ENCODE data around the gene RABGAP1L. TPM values are rescaled to one million over a fixed set of nuclear protein-coding genes. Genes with fewer than 3 reads are reported as not detected.

The RABGAP1L gene
- total RNA-seq, 1 donor from 2014 or later: 46.0 TPM

DNA sequence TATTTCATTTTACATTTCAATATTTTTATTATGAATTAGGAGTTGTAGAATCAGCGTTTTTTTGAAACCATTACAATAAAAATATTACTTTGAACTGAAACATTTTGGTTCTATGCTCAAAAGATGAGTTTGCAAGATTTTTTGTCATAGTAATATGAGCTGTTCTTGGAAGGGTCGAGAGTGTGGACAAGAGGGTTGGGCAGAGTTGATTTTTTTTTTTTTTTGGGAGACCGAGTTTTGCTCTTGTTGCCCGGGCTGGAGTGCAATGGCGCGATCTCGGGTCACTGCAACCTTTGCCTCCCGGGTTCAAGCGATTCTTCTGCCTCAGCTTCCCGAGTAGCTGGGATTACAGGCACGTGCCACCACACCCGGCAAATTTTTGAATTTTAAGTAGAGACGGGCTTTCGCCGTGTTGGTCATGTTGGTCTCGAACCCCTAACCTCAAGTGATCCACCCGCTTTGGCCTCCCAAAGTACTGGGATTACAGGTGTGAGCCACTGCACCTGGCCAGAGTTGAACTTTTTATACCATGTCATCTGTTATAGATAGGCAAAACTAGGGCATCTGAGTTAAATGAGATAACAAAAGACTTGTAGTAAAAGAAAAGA lies 843.7 kb downstream of the RABGAP1L start:
- H3K9ac ChIP-seq: no peak overlapping the region
- no peak for DNase-seq (ENCODE audit: low spot score)
- no peak overlapping the region for H2AFZ ChIP-seq (replicated peaks)
- H3F3A ChIP-seq (ENCODE audit: low read depth): peaks cover 9% of the 10 kb centered on the region
- H3K4me3 ChIP-seq: no peak overlapping the region
- no peak overlapping the region for H3K27ac Mint-ChIP-seq
- H3K79me2 ChIP-seq (ENCODE audit: low read depth): peaks cover 84% of the 10 kb centered on the region
- no peaks in the 10 kb centered on the region for H3K27me3 ChIP-seq
- H4K20me1 ChIP-seq (ENCODE audit: low read depth): peaks cover 38% of the 10 kb centered on the region
- H3K27ac ChIP-seq: no peak overlapping the region
- H3K36me3 Mint-ChIP-seq: peaks cover 15% of the 10 kb centered on the region
- TF ChIP-seq, protein P1, sequence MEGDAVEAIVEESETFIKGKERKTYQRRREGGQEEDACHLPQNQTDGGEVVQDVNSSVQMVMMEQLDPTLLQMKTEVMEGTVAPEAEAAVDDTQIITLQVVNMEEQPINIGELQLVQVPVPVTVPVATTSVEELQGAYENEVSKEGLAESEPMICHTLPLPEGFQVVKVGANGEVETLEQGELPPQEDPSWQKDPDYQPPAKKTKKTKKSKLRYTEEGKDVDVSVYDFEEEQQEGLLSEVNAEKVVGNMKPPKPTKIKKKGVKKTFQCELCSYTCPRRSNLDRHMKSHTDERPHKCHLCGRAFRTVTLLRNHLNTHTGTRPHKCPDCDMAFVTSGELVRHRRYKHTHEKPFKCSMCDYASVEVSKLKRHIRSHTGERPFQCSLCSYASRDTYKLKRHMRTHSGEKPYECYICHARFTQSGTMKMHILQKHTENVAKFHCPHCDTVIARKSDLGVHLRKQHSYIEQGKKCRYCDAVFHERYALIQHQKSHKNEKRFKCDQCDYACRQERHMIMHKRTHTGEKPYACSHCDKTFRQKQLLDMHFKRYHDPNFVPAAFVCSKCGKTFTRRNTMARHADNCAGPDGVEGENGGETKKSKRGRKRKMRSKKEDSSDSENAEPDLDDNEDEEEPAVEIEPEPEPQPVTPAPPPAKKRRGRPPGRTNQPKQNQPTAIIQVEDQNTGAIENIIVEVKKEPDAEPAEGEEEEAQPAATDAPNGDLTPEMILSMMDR (IDR thresholded peaks at IDR 0.05): no peak
- TF ChIP-seq EZH2 (IDR thresholded peaks at IDR 0.05) (no peak), EZH2phosphoT487 (IDR thresholded peaks at IDR 0.05) (no peak)
- peaks cover 12% of the 10 kb centered on the region for H3K36me3 ChIP-seq
- H3K27me3 Mint-ChIP-seq (ENCODE audit: insufficient read depth, low read depth): no peaks in the 10 kb centered on the region
- H3K4me1 ChIP-seq: peaks cover 20% of the 10 kb centered on the region
- peak overlapping the region; percentile 88 for H3K4me2 ChIP-seq
- H3K4me1 Mint-ChIP-seq: peaks cover 25% of the 10 kb centered on the region
- no peak overlapping the region for H3K4me3 Mint-ChIP-seq
- no peaks in the 10 kb centered on the region for H3K9me3 ChIP-seq (ENCODE audit: low read depth)
- no peaks in the 10 kb centered on the region for H3K9me3 Mint-ChIP-seq

DNA sequence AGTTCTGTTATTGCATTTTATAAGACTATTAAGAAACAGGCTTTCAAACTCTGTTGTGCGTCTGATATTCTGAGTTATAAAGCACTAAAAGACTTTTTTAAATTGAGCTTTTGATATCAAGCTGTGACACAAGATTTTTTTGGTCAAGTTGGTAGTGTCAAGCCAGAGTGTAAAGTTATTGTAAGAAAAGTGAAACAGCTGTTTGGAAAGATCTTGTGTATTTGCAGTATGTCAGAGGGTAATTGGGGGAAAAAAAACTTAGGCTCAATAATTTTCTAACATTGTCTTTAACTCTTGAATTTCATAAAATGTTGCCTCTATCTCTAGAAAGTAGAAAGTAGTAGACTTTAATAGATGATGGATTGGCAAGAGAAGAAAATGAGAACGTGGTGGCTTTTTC lies 844.2 kb downstream of the RABGAP1L start:
- no peaks in the 10 kb centered on the region for H3K27me3 ChIP-seq
- no peak for TF ChIP-seq EZH2 (IDR thresholded peaks at IDR 0.05)
- TF ChIP-seq, protein P1 (IDR thresholded peaks at IDR 0.05): no peak
- TF ChIP-seq EZH2phosphoT487 (IDR thresholded peaks at IDR 0.05): no peak
- peaks cover 41% of the 10 kb centered on the region for H4K20me1 ChIP-seq (ENCODE audit: low read depth)
- H3K4me1 Mint-ChIP-seq: peaks cover 25% of the 10 kb centered on the region
- H3K79me2 ChIP-seq (ENCODE audit: low read depth): peaks cover 86% of the 10 kb centered on the region
- no peak overlapping the region for H3K27ac ChIP-seq
- peak overlapping the region; percentile 3 for H3K4me2 ChIP-seq
- peaks cover 9% of the 10 kb centered on the region for H3F3A ChIP-seq (ENCODE audit: low read depth)
- no peaks in the 10 kb centered on the region for H3K9me3 ChIP-seq (ENCODE audit: low read depth)
- no peak overlapping the region for H3K27ac Mint-ChIP-seq
- peaks cover 17% of the 10 kb centered on the region for H3K36me3 ChIP-seq
- DNase-seq (ENCODE audit: low spot score): no peak
- H3K4me3 ChIP-seq: no peak overlapping the region
- no peaks in the 10 kb centered on the region for H3K27me3 Mint-ChIP-seq (ENCODE audit: insufficient read depth, low read depth)
- H3K9ac ChIP-seq: no peak overlapping the region
- H3K36me3 Mint-ChIP-seq: peaks cover 18% of the 10 kb centered on the region
- H3K4me3 Mint-ChIP-seq: no peak overlapping the region
- peaks cover 17% of the 10 kb centered on the region for H3K4me1 ChIP-seq
- no peaks in the 10 kb centered on the region for H3K9me3 Mint-ChIP-seq
- no peak overlapping the region for H2AFZ ChIP-seq (replicated peaks)

DNA sequence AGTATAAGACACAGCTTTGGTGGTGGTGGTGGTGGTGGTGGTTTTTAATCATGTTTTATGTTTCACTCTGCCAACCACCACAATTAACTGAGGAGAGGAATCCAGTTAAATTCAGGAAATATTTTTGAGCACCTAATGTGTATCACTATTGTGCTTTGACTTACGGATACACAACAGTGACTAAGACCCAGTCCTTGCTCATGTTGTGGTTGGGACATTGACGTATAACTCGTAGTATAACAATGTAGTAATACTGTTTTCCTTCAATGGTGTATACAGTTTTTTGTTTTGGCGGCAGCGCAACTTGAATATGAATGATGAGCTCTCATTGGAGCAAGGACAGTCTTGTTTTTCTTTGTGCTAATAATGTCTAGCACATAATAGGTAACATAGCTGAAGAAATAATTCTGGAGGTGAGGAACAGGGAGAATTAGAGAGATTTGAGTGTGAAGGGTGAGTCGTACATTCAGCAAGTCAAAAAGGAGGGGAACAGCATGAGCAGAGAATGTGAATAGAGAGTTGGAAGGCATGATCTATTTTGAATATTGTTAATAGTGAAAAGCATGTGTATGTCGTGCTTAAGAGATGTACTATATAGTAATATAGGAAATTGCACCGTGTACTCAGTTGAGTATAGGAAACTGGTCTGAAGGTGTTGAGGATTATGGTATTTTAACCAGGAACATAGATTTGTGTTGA lies 845.9 kb downstream of the RABGAP1L start:
- H3K4me3 Mint-ChIP-seq: no peak overlapping the region
- H2AFZ ChIP-seq (replicated peaks): no peak overlapping the region
- no peaks in the 10 kb centered on the region for H3K27me3 Mint-ChIP-seq (ENCODE audit: insufficient read depth, low read depth)
- no peaks in the 10 kb centered on the region for H3K9me3 ChIP-seq (ENCODE audit: low read depth)
- H3K27ac Mint-ChIP-seq: no peak overlapping the region
- peaks cover 28% of the 10 kb centered on the region for H3K36me3 ChIP-seq
- H4K20me1 ChIP-seq (ENCODE audit: low read depth): peaks cover 41% of the 10 kb centered on the region
- no peak overlapping the region for H3K9ac ChIP-seq
- H3K79me2 ChIP-seq (ENCODE audit: low read depth): peaks cover 91% of the 10 kb centered on the region
- H3K4me3 ChIP-seq: no peak overlapping the region
- no peak for DNase-seq (ENCODE audit: low spot score)
- H3K4me2 ChIP-seq: no peak overlapping the region
- no peak overlapping the region for H3K27ac ChIP-seq
- H3K9me3 Mint-ChIP-seq: no peaks in the 10 kb centered on the region
- no peak for TF ChIP-seq EZH2 (IDR thresholded peaks at IDR 0.05)
- no peak for TF ChIP-seq EZH2phosphoT487 (IDR thresholded peaks at IDR 0.05)
- TF ChIP-seq, protein P1 (IDR thresholded peaks at IDR 0.05): no peak
- peaks cover 25% of the 10 kb centered on the region for H3K4me1 Mint-ChIP-seq
- peaks cover 22% of the 10 kb centered on the region for H3K36me3 Mint-ChIP-seq
- H3K4me1 ChIP-seq: peaks cover 17% of the 10 kb centered on the region
- no peaks in the 10 kb centered on the region for H3F3A ChIP-seq (ENCODE audit: low read depth)
- H3K27me3 ChIP-seq: no peaks in the 10 kb centered on the region
